H1 (cell line): ENCODE measurements around the gene SCYL1. TPM values are rescaled to one million over a fixed set of nuclear protein-coding genes. Genes with fewer than 3 reads are reported as not detected.

ENCODE experiments used
- CTCF ChIA-PET: fragments of 300-600 bp; sonication (Branson Sonifier 250); formaldehyde crosslinking; loops from one replicate; lab custom pipeline; 2021; ENCODE audit not compliant: partially characterized antibody; lab: Charles Lee
- POLR2A ChIA-PET: fragments of 300-600 bp; sonication (Branson Sonifier 250); formaldehyde crosslinking; loops from one replicate; lab custom pipeline; 2021; ENCODE audit warnings: inconsistent platforms; ENCODE audit not compliant: partially characterized antibody; lab: Charles Lee
- DNase-seq, 2 experiments: peaks; one replicate each; pipeline versions ENCODE4 v3.0.0 to v3.0.0-alpha.2; 2010 to 2022; ENCODE audit warnings: low spot score in 2 of 2, low read depth in 1 of 2, mixed read lengths in 1 of 2
- FAIRE-seq: peaks from 2 replicates; lab custom pipeline; 2011; peaks lifted over from hg19 to GRCh38; lab: Jason Lieb, UNC
- H2AFZ ChIP-seq: 2 replicates; pipeline ENCODE4 v1.8.1; 2012; ENCODE audit warnings: low read length, inconsistent platforms
- H2AK5ac ChIP-seq: 2 replicates; pipeline ENCODE4 v1.6.1; 2013; ENCODE audit warnings: low read depth, low read length
- H2BK120ac ChIP-seq: replicated peaks from 2 replicates; pipeline ENCODE3; 2013; ENCODE audit warnings: low read depth, low read length, inconsistent platforms
- H2BK12ac ChIP-seq: 2 replicates; pipeline ENCODE4 v1.6.1; 2013; ENCODE audit warnings: low read depth, low read length
- H2BK15ac ChIP-seq: 2 replicates; pipeline ENCODE4 v1.6.1; 2013; ENCODE audit warnings: low read length
- H2BK20ac ChIP-seq: 2 replicates; pipeline ENCODE4 v1.6.1; 2013; ENCODE audit warnings: low read length
- H2BK5ac ChIP-seq: 2 replicates; pipeline ENCODE4 v1.6.1; 2013; ENCODE audit warnings: low read depth, low read length
- H3K14ac ChIP-seq: 2 replicates; pipeline ENCODE4 v1.6.1; 2013; ENCODE audit warnings: inconsistent platforms; ENCODE audit not compliant: insufficient read length
- H3K18ac ChIP-seq: 2 replicates; pipeline ENCODE4 v1.6.1; 2013; ENCODE audit warnings: low read length; ENCODE audit errors: extremely low read depth
- H3K23ac ChIP-seq: 2 replicates; pipeline ENCODE4 v1.6.1; 2013; ENCODE audit warnings: inconsistent platforms; ENCODE audit not compliant: insufficient read length
- H3K23me2 ChIP-seq: 2 replicates; pipeline ENCODE4 v1.6.1; 2013; ENCODE audit warnings: low read depth, low read length
- H3K27ac ChIP-seq: 2 replicates; pipeline ENCODE4 v1.6.1; 2011; ENCODE audit warnings: low read depth, low read length, inconsistent platforms
- H3K27me3 ChIP-seq, 4 experiments: replicated peaks in 1 of 4; 1 replicate in 1 of 4; 2 replicates in 3 of 4; pipeline versions ENCODE4 v1.6.1 to v1.8.1; 2011 to 2013; ENCODE audit warnings: low read length in 3 of 4, mild to moderate bottlenecking in 3 of 4, inconsistent platforms in 2 of 4, mixed read lengths in 2 of 4, moderate library complexity in 1 of 4; ENCODE audit not compliant: control insufficient read depth in 3 of 4, insufficient read depth in 3 of 4; ENCODE audit errors: extremely low read depth in 1 of 4
- H3K36me3 ChIP-seq, 4 experiments: 2 replicates each; pipeline versions ENCODE4 v1.6.1 to v1.8.1; 2011 to 2013; ENCODE audit warnings: mild to moderate bottlenecking in 4 of 4, low read length in 3 of 4, moderate library complexity in 2 of 4, control low read depth in 1 of 4, inconsistent platforms in 1 of 4; ENCODE audit not compliant: insufficient read depth in 4 of 4, control insufficient read depth in 2 of 4
- H3K4ac ChIP-seq: replicated peaks from 2 replicates; pipeline ENCODE3; 2013; ENCODE audit warnings: low read length, low read depth, mixed read lengths, inconsistent platforms; ENCODE audit not compliant: insufficient read length
- H3K4me1 ChIP-seq, 4 experiments: replicated peaks in 1 of 4; 1 replicate in 1 of 4; 2 replicates in 3 of 4; pipeline versions ENCODE4 v1.6.1 to v1.8.1; 2011 to 2013; ENCODE audit warnings: low read length in 3 of 4, inconsistent platforms in 2 of 4, mixed read lengths in 1 of 4; ENCODE audit not compliant: insufficient read depth in 4 of 4, control insufficient read depth in 3 of 4
- H3K4me2 ChIP-seq, 2 experiments: 2 replicates each; pipeline versions ENCODE4 v1.6.1 to v1.8.1; 2011 to 2013; ENCODE audit warnings: low read depth in 2 of 2, low read length in 2 of 2, control low read depth in 1 of 2, inconsistent platforms in 1 of 2, mild to moderate bottlenecking in 1 of 2; ENCODE audit not compliant: insufficient read depth in 1 of 2
- H3K4me3 ChIP-seq, 4 experiments: fragments of 200-600, 300-600 bp in 1 of 4; sonication (generic), shearing (Covaris generic), sonication (Bioruptor Twin) in 1 of 4; 2 replicates each; pipeline versions ENCODE4 v1.5.1 to v1.8.1; 2011 to 2016; ENCODE audit warnings: low read length in 4 of 4, low read depth in 3 of 4, control low read depth in 2 of 4, inconsistent platforms in 2 of 4, mild to moderate bottlenecking in 2 of 4, mixed read lengths in 1 of 4, moderate library complexity in 1 of 4; ENCODE audit not compliant: insufficient read depth in 2 of 4; ENCODE audit errors: extremely low read depth in 1 of 4
- H3K56ac ChIP-seq: replicated peaks from 2 replicates; pipeline ENCODE3; 2013; ENCODE audit warnings: low read depth, mild to moderate bottlenecking, mixed read lengths, low read length, inconsistent platforms; ENCODE audit not compliant: insufficient read length
- H3K79me1 ChIP-seq: 2 replicates; pipeline ENCODE4 v1.6.1; 2013; ENCODE audit warnings: low read depth, low read length, control low read depth
- H3K79me2 ChIP-seq, 2 experiments: 2 replicates each; pipeline versions ENCODE4 v1.6.1 to v1.8.1; 2012 to 2013; ENCODE audit warnings: low read length in 2 of 2, mild to moderate bottlenecking in 2 of 2, inconsistent platforms in 1 of 2; ENCODE audit not compliant: insufficient read depth in 2 of 2, control insufficient read depth in 1 of 2
- H3K9ac ChIP-seq, 4 experiments: replicated peaks in 1 of 4; 1 replicate in 1 of 4; 2 replicates in 3 of 4; pipeline versions ENCODE4 v1.6.1 to v1.8.1; 2011 to 2013; ENCODE audit warnings: low read depth in 3 of 4, low read length in 3 of 4, control low read depth in 2 of 4, mild to moderate bottlenecking in 2 of 4, moderate library complexity in 2 of 4, inconsistent platforms in 1 of 4; ENCODE audit errors: extremely low read depth in 1 of 4
- H3K9me3 ChIP-seq, 2 experiments: 2 replicates each; pipeline versions ENCODE4 v1.6.1 to v1.8.1; 2012 to 2013; ENCODE audit warnings: mild to moderate bottlenecking in 2 of 2, moderate library complexity in 2 of 2, control low read depth in 1 of 2, inconsistent platforms in 1 of 2, low read depth in 1 of 2, low read length in 1 of 2, mixed read lengths in 1 of 2; ENCODE audit not compliant: insufficient read depth in 2 of 2
- H4K20me1 ChIP-seq, 2 experiments: replicated peaks in 1 of 2; 2 replicates each; pipeline versions ENCODE3 to v1.8.1; 2011 to 2013; ENCODE audit warnings: inconsistent platforms in 2 of 2, low read length in 2 of 2, mild to moderate bottlenecking in 1 of 2; ENCODE audit not compliant: insufficient read depth in 2 of 2, control insufficient read depth in 1 of 2
- H4K5ac ChIP-seq: 2 replicates; pipeline ENCODE4 v1.6.1; 2013; ENCODE audit warnings: low read length, low read depth, mixed read lengths, inconsistent platforms; ENCODE audit not compliant: insufficient read length
- H4K8ac ChIP-seq: 2 replicates; pipeline ENCODE4 v1.8.0; 2013; ENCODE audit warnings: mild to moderate bottlenecking, moderate library complexity, low read length, inconsistent platforms; ENCODE audit not compliant: insufficient read depth; ENCODE audit errors: extremely low read depth
- H4K91ac ChIP-seq: replicated peaks from 2 replicates; pipeline ENCODE3; 2013; ENCODE audit warnings: low read length, mixed read lengths, inconsistent platforms; ENCODE audit not compliant: insufficient read length
- BACH1 ChIP-seq: IDR thresholded peaks from 2 replicates; pipeline ENCODE4 v1.6.1; 2012; ENCODE audit warnings: low read length, improper control_type of control experiment
- BRCA1 ChIP-seq: IDR thresholded peaks from 2 replicates; pipeline ENCODE4 v1.6.1; 2012; ENCODE audit warnings: low read depth, low read length, improper control_type of control experiment
- CBX8 ChIP-seq: fragments of 300-800, 300-1000 bp; sonication (generic); IDR thresholded peaks from 2 replicates; pipeline ENCODE4 v1.7.1; 2016; ENCODE audit warnings: low read depth, low read length, borderline replicate concordance
- EP300 ChIP-seq, 2 experiments: IDR thresholded peaks; 1 replicate in 1 of 2; 2 replicates in 1 of 2; pipeline ENCODE4 v1.6.1; 2011 to 2012; ENCODE audit warnings: low read depth in 2 of 2, low read length in 2 of 2, mild to moderate bottlenecking in 2 of 2, borderline replicate concordance in 1 of 2, inconsistent platforms in 1 of 2, moderate library complexity in 1 of 2
- FOSL1 ChIP-seq: IDR thresholded peaks from 2 replicates; pipeline ENCODE4 v1.6.1; 2011; ENCODE audit warnings: mild to moderate bottlenecking, low read depth, low read length, moderate library complexity; ENCODE audit not compliant: insufficient read depth
- GTF2F1 ChIP-seq: IDR thresholded peaks from 2 replicates; pipeline ENCODE4 v1.6.1; 2012; ENCODE audit warnings: low read depth, low read length, improper control_type of control experiment, borderline replicate concordance
- HDAC6 ChIP-seq: IDR thresholded peaks from one replicate; pipeline ENCODE4 v1.7.1; 2012; ENCODE audit warnings: low read depth, mild to moderate bottlenecking, inconsistent platforms, low read length, moderate library complexity
- KDM5A ChIP-seq: fragments of 200-600 bp; IDR thresholded peaks from 2 replicates; pipeline ENCODE4 v1.7.1; 2012; ENCODE audit warnings: mild to moderate bottlenecking, low read length, inconsistent platforms, mixed read lengths
- POU5F1 ChIP-seq: IDR thresholded peaks from 2 replicates; pipeline ENCODE4 v1.6.1; 2011; ENCODE audit warnings: low read depth, mild to moderate bottlenecking, low read length, moderate library complexity
- RNF2 ChIP-seq: fragments of 200-900, 300-1000 bp; sonication (generic); IDR thresholded peaks from 2 replicates; pipeline ENCODE4 v1.7.1; 2016; ENCODE audit warnings: borderline replicate concordance, low read depth, mild to moderate bottlenecking, antibody characterized with exemption, low read length; ENCODE audit not compliant: poor library complexity, severe bottlenecking; ENCODE audit errors: missing control alignments
- RXRA ChIP-seq: IDR thresholded peaks from 2 replicates; pipeline ENCODE4 v1.6.1; 2011; ENCODE audit warnings: low read depth, mild to moderate bottlenecking, low read length, moderate library complexity; ENCODE audit not compliant: insufficient read depth
- SP1 ChIP-seq: IDR thresholded peaks from 2 replicates; pipeline ENCODE4 v1.6.1; 2011; ENCODE audit warnings: low read depth, low read length
- SP4 ChIP-seq: IDR thresholded peaks from 2 replicates; pipeline ENCODE4 v1.6.1; 2012; ENCODE audit warnings: low read length, inconsistent platforms
- TAF7 ChIP-seq: optimal IDR thresholded peaks from 2 replicates; pipeline ENCODE3; 2011; ENCODE audit warnings: low read depth, mild to moderate bottlenecking, inconsistent platforms, low read length, moderate library complexity, borderline replicate concordance
- WGBS, 2 experiments: shearing (Covaris generic) in 1 of 2; methylation state at CpG; one replicate each; pipeline versions ENCODE4 v1.1.6 to v1.1.7; 2013 to 2015; ENCODE audit warnings: low lambda C conversion rate in 2 of 2, mixed read lengths in 2 of 2, inconsistent platforms in 1 of 2, low coverage in 1 of 2, missing lambda C conversion rate in 1 of 2; ENCODE audit not compliant: insufficient replicate concordance in 2 of 2, insufficient coverage in 1 of 2, insufficient read length in 1 of 2; ENCODE audit errors: extremely low coverage in 1 of 2, missing lambda C conversion rate in 1 of 2; 5-methylcytosine and 5-hydroxymethylcytosine counted together
- polyA plus RNA-seq, 7 experiments: library from polyadenylated mRNA; depleted of rRNA in 3 of 7; stranded (reverse) in 5 of 7; unstranded in 2 of 7; fragments of >200 nt in 5 of 7; fragments of 200-250 nt in 2 of 7; gene quantifications; 1 replicate in 5 of 7; 2 replicates in 1 of 7; 4 replicates in 1 of 7; pipeline versions ENCODE4 v1.2.1 to v1.2.3, GENCODE V29; 2011 to 2013; ENCODE audit warnings: missing spikeins in 2 of 7, mixed read lengths in 2 of 7
- total RNA-seq: library from RNA; stranded (reverse); fragmentation: NEBNext Ultra II Directional; extraction: Animal tissue kit (Norgen Biotek cat#: 25700); gene quantifications from 2 replicates; pipeline ENCODE4 v1.2.1, GENCODE V29; 2021

The SCYL1 gene
- total and polyA plus RNA-seq, 2 of the 8 experiments (the other 6 are each of a cell fraction or from before 2014, with no cell fraction given) = 59.8 to 77.7 TPM

GRCh38 chr11:65491163-65491465 is 33.8 kb upstream of the SCYL1 start:
- no peak overlapping the region; the same call in 1 of the 2 replicates for H2BK20ac ChIP-seq
- no peak for FAIRE-seq
- no peaks in the 10 kb centered on the region; the same call in 1 of the 2 replicates for H3K79me1 ChIP-seq
- CTCF ChIA-PET = interaction anchor here (1.0 to 29.0 kb wide), 4 partner anchors 16 to 110 kb away, joined by 3 to 809 read pairs (median 104); no protein-coding TSS in a partner anchor
- no peak for DNase-seq
- H4K5ac ChIP-seq = no peak overlapping the region
- no peaks in the 10 kb centered on the region for H3K36me3 ChIP-seq
- no peak overlapping the region for H3K23ac ChIP-seq
- H3K9me3 ChIP-seq = no peaks in the 10 kb centered on the region
- H4K8ac ChIP-seq = no peak overlapping the region
- H3K56ac ChIP-seq = no peak overlapping the region
- no peak overlapping the region for H2AFZ ChIP-seq
- 91% methylated on average over 3 of the region's 3 CpGs; no CpG with 5 or more reads in 1 of the 2 experiments for WGBS, 2 experiments
- peak overlapping the region; percentile 66; the same call in 1 of the 2 replicates for H3K18ac ChIP-seq
- peak overlapping the region; percentile 77 for H2BK12ac ChIP-seq
- POLR2A ChIA-PET = interaction anchor here (1.0 to 29.8 kb wide), 5 partner anchors 17 to 97 kb away, joined by 3 to 1569 read pairs (median 184); partner anchors contain the start of genes MALAT1 and NEAT1
- H3K4me1 ChIP-seq = peaks cover 41 to 63% (median 51%) of the 10 kb centered on the region in 4 experiments
- H2BK5ac ChIP-seq = peak overlapping the region; percentile 91; the same call in 1 of the 2 replicates
- H4K91ac ChIP-seq = no peak overlapping the region
- H3K27me3 ChIP-seq = no peaks in the 10 kb centered on the region
- H3K9ac ChIP-seq = no peak overlapping the region
- no peak overlapping the region for H3K27ac ChIP-seq
- H2AK5ac ChIP-seq = 0 out of 2 replicates have a peak overlapping the region, but pooled peaks have one; percentile 26
- no peak overlapping the region for H2BK120ac ChIP-seq
- peak overlapping the region; percentile 90; the same call in 1 of the 2 replicates for H2BK15ac ChIP-seq
- H3K23me2 ChIP-seq = no peaks in the 10 kb centered on the region; the same call in 1 of the 2 replicates
- 0 out of 4 replicates have a peak overlapping the region, but pooled peaks of 1 of the 2 experiments have one; percentile 3 for H3K4me2 ChIP-seq
- no peak overlapping the region for H3K4me3 ChIP-seq
- no peak overlapping the region for H3K4ac ChIP-seq
- no peaks in the 10 kb centered on the region for H4K20me1 ChIP-seq
- 0 out of 4 replicates have a peak, but pooled peaks cover 0 to 1% of the 10 kb centered on the region in 2 experiments for H3K79me2 ChIP-seq
- H3K14ac ChIP-seq = no peak overlapping the region
- TF ChIP-seq RNF2 = no peak
- TF ChIP-seq BRCA1 = no peak
- no peak for TF ChIP-seq POU5F1
- TF ChIP-seq BACH1 = no peak
- TF ChIP-seq FOSL1 = no peak
- TF ChIP-seq EP300 (IDR thresholded peaks at IDR 0.05; ENCODE audit: borderline replicate concordance in 1 of 2, low read depth in 2 of 2, low read length in 2 of 2) = no peak
- no peak for TF ChIP-seq SP1
- TF ChIP-seq GTF2F1 = no peak
- TF ChIP-seq KDM5A = no peak
- no peak for TF ChIP-seq CBX8
- TF ChIP-seq SP4 = no peak
- no peak for TF ChIP-seq HDAC6
- no peak for TF ChIP-seq RXRA
- no peak for TF ChIP-seq TAF7
